T-cell (primary cell): ENCODE data around the gene LYRM4. TPM values are rescaled to one million over a fixed set of nuclear protein-coding genes. Genes with fewer than 3 reads are reported as not detected.

Source experiments
- ATAC-seq, 4 experiments: fragments of 200-7000 bp in 3 of 4; fragments of 150-1000 bp in 1 of 4; cut with Tn5 transposase; replicated peaks in 1 of 4; 1 replicate in 3 of 4; 2 replicates in 1 of 4; pipeline ENCODE4 v1.10.0; 2021; ENCODE audit warnings: moderate library complexity in 3 of 4, mild to moderate bottlenecking in 2 of 4, moderate number of reproducible peaks in 1 of 4
- CTCF ChIA-PET, 2 donors: fragments of 300-600 bp; sonication (Branson Sonifier 250); formaldehyde crosslinking; loops; one replicate each; lab custom pipeline; 2022; ENCODE audit warnings: antibody characterized with exemption in 2 of 2; lab: Charles Lee
- POLR2A ChIA-PET, 2 donors: fragments of 300-600 bp; sonication (Branson Sonifier 250); formaldehyde crosslinking; loops; one replicate each; lab custom pipeline; 2022; ENCODE audit warnings: antibody characterized with exemption in 2 of 2; lab: Charles Lee
- DNase-seq, 35 experiments: peaks; one replicate each; pipeline versions ENCODE4 v3.0.0 to v3.0.0-alpha.2; 2013 to 2023
- H3K27ac ChIP-seq: one replicate; pipeline ENCODE4 v1.5.1; 2013; ENCODE audit warnings: low read length
- H3K27me3 ChIP-seq, 2 experiments: replicated peaks in 1 of 2; 1 replicate in 1 of 2; 2 replicates in 1 of 2; pipeline versions ENCODE4 v1.6.1 to v1.7.0; 2013; ENCODE audit warnings: low read length in 1 of 2, mixed read lengths in 1 of 2; ENCODE audit not compliant: control insufficient read depth in 2 of 2, insufficient read depth in 2 of 2; ENCODE audit errors: extremely low read depth in 1 of 2
- H3K36me3 ChIP-seq, 2 donors: 1 replicate in 1 of 2; 2 replicates in 1 of 2; pipeline versions ENCODE4 v1.6.1 to v1.7.0; 2013; ENCODE audit warnings: low read length in 1 of 2; ENCODE audit not compliant: control insufficient read depth in 2 of 2, insufficient read depth in 1 of 2; ENCODE audit errors: extremely low read depth in 1 of 2
- H3K4me1 ChIP-seq, 2 experiments: 1 replicate in 1 of 2; 2 replicates in 1 of 2; pipeline versions ENCODE4 v1.6.1 to v1.7.0; 2013; ENCODE audit warnings: low read length in 2 of 2, mixed read lengths in 1 of 2; ENCODE audit not compliant: insufficient read depth in 2 of 2, control insufficient read depth in 1 of 2; ENCODE audit errors: extremely low read depth in 1 of 2
- H3K4me3 ChIP-seq, 2 donors: 1 replicate in 1 of 2; 2 replicates in 1 of 2; pipeline versions ENCODE4 v1.5.1 to v1.7.0; 2013; ENCODE audit warnings: mild to moderate bottlenecking in 2 of 2, low read length in 1 of 2, moderate library complexity in 1 of 2; ENCODE audit not compliant: control insufficient read depth in 1 of 2; ENCODE audit errors: extremely low read depth in 1 of 2
- H3K9me3 ChIP-seq: 2 replicates; pipeline ENCODE4 v1.7.0; 2013
- H3K27ac Mint-ChIP-seq, 2 donors: one replicate each; pipeline ENCODE4 v1.8.0; 2020 to 2021; ENCODE audit warnings: mild to moderate bottlenecking in 2 of 2, mixed read lengths in 2 of 2
- H3K27me3 Mint-ChIP-seq, 2 donors: one replicate each; pipeline ENCODE4 v1.8.0; 2021 to 2022; ENCODE audit warnings: mixed read lengths in 2 of 2
- H3K36me3 Mint-ChIP-seq: one replicate; pipeline ENCODE4 v1.8.0; 2021; ENCODE audit warnings: mixed read lengths
- H3K4me1 Mint-ChIP-seq, 3 donors: one replicate each; pipeline ENCODE4 v1.8.0; 2020 to 2022; ENCODE audit warnings: mixed read lengths in 3 of 3, mild to moderate bottlenecking in 1 of 3
- H3K4me3 Mint-ChIP-seq, 3 donors: one replicate each; pipeline ENCODE4 v1.8.0; 2020 to 2022; ENCODE audit warnings: mild to moderate bottlenecking in 3 of 3, mixed read lengths in 3 of 3, moderate library complexity in 3 of 3
- H3K9me3 Mint-ChIP-seq, 3 donors: one replicate each; pipeline ENCODE4 v1.8.0; 2020 to 2022; ENCODE audit warnings: mixed read lengths in 3 of 3
- WGBS: methylation state at CpG from one replicate; pipeline ENCODE4 v1.1.5; 2013; ENCODE audit warnings: missing lambda C conversion rate; ENCODE audit not compliant: insufficient coverage; 5-methylcytosine and 5-hydroxymethylcytosine counted together
- total RNA-seq, 35 experiments: library from RNA in 6 of 35; stranded (reverse) in 6 of 35; fragments of 120-200 nt in 1 of 35; gene quantifications; one replicate each; pipeline versions ENCODE4 v1.2.1 to v1.2.4 and lab custom pipeline; 2013 to 2026

The LYRM4 gene
- total RNA-seq, 5 donors from 2014 or later (not counting 1 experiment from before 2014, with no cell fraction given): 17.7 to 25.6 (median 20.4) TPM

- no peaks in the 10 kb centered on the region for H3K9me3 ChIP-seq
- ATAC-seq (no peak), DNase-seq (no peak)
- no peak overlapping the region for H3K4me3 ChIP-seq
- no peaks in the 10 kb centered on the region for H3K27me3 ChIP-seq
- no peaks in the 10 kb centered on the region for H3K36me3 ChIP-seq
- POLR2A ChIA-PET: no interaction called here
- no peaks in the 10 kb centered on the region for H3K27me3 Mint-ChIP-seq
- H3K27ac ChIP-seq: no peak overlapping the region
- 100% methylated on average over 2 of the region's 3 CpGs for WGBS
- no peak overlapping the region for H3K27ac Mint-ChIP-seq
- H3K9me3 Mint-ChIP-seq: no peaks in the 10 kb centered on the region
- no peaks in the 10 kb centered on the region for H3K4me1 Mint-ChIP-seq
- no peak overlapping the region for H3K4me3 Mint-ChIP-seq
- H3K36me3 Mint-ChIP-seq: peaks cover 19% of the 10 kb centered on the region
- CTCF ChIA-PET: no interaction called here
- H3K4me1 ChIP-seq: no peaks in the 10 kb centered on the region
Measured at GRCh38 chr6:5188646-5189045, 72.1 kb downstream of the LYRM4 start.

- H3K4me3 ChIP-seq: no peak overlapping the region
- Mint-ChIP-seq H3K27ac (no peak overlapping the region), H3K4me1 (peaks cover 0 to 15% (median 4%) of the 10 kb centered on the region in 3 donors), H3K36me3 (peaks cover 22% of the 10 kb centered on the region), H3K27me3 (no peaks in the 10 kb centered on the region), H3K4me3 (no peak overlapping the region), H3K9me3 (no peaks in the 10 kb centered on the region)
- ChIA-PET CTCF (no interaction called here), POLR2A (no interaction called here)
- 100% methylated on average over 2 of the region's 9 CpGs for WGBS
- ATAC-seq: no peak
- no peaks in the 10 kb centered on the region for H3K36me3 ChIP-seq
- DNase-seq: no peak
- H3K4me1 ChIP-seq: no peaks in the 10 kb centered on the region
- no peak overlapping the region for H3K27ac ChIP-seq
- H3K27me3 ChIP-seq: no peaks in the 10 kb centered on the region
- H3K9me3 ChIP-seq: no peaks in the 10 kb centered on the region
Measured at GRCh38 chr6:5184878-5185277, 75.9 kb downstream of the LYRM4 start.

- H3K4me3 Mint-ChIP-seq: no peak overlapping the region
- Histone ChIP-seq H3K4me1 (peaks cover 0 to 5% of the 10 kb centered on the region in 2 experiments), H3K9me3 (no peaks in the 10 kb centered on the region), H3K27me3 (no peaks in the 10 kb centered on the region), H3K4me3 (no peak overlapping the region), H3K36me3 (no peaks in the 10 kb centered on the region), H3K27ac (no peak overlapping the region)
- peaks cover 5 to 22% (median 10%) of the 10 kb centered on the region in 3 donors for H3K4me1 Mint-ChIP-seq
- H3K36me3 Mint-ChIP-seq: peaks cover 22% of the 10 kb centered on the region
- H3K27me3 Mint-ChIP-seq: no peaks in the 10 kb centered on the region
- WGBS: no CpG with 5 or more reads among the region's 2 CpGs
- CTCF ChIA-PET: interaction anchor here (0.6 to 1.5 kb wide), 2 partner anchors 10 to 26 kb away, joined by 3 to 7 read pairs; no protein-coding TSS in a partner anchor
- ATAC-seq: no peak
- no peaks in the 10 kb centered on the region for H3K9me3 Mint-ChIP-seq
- no peak for DNase-seq
- H3K27ac Mint-ChIP-seq: no peak overlapping the region
- POLR2A ChIA-PET: no interaction called here
Measured at GRCh38 chr6:5184218-5184617, 76.5 kb downstream of the LYRM4 start.

- Histone ChIP-seq H3K4me1 (peaks cover 9 to 25% of the 10 kb centered on the region in 2 experiments), H3K4me3 (no peak overlapping the region), H3K9me3 (no peaks in the 10 kb centered on the region), H3K27me3 (no peaks in the 10 kb centered on the region), H3K36me3 (no peaks in the 10 kb centered on the region), H3K27ac (no peak overlapping the region)
- Mint-ChIP-seq H3K9me3 (no peaks in the 10 kb centered on the region), H3K4me3 (peak overlapping the region in 1 of 3 donors; percentile 8), H3K4me1 (peaks cover 21 to 43% (median 29%) of the 10 kb centered on the region in 3 donors), H3K27ac (no peak overlapping the region), H3K36me3 (peaks cover 22% of the 10 kb centered on the region), H3K27me3 (no peaks in the 10 kb centered on the region)
- WGBS: 92% methylated on average over 4 of the region's 4 CpGs
- ChIA-PET CTCF (no interaction called here), POLR2A (interaction anchor here in 1 of 2 donors (1.1 kb wide), 1 partner anchor 75 kb away, joined by 3 read pairs; no protein-coding TSS in a partner anchor)
- DNase-seq: no peak
- ATAC-seq: no peak
Measured at GRCh38 chr6:5181510-5182317, 79.0 kb downstream of the LYRM4 start.

GRCh38 chr6:5180636-5181035 lies 80.1 kb downstream of the LYRM4 start:
- Histone ChIP-seq H3K27ac (no peak overlapping the region), H3K9me3 (no peaks in the 10 kb centered on the region), H3K36me3 (no peaks in the 10 kb centered on the region), H3K4me3 (no peak overlapping the region), H3K27me3 (no peaks in the 10 kb centered on the region), H3K4me1 (peaks cover 17 to 34% of the 10 kb centered on the region in 2 experiments)
- Mint-ChIP-seq H3K27me3 (no peaks in the 10 kb centered on the region), H3K36me3 (peaks cover 12% of the 10 kb centered on the region), H3K4me1 (peaks cover 32 to 53% (median 38%) of the 10 kb centered on the region in 3 donors), H3K27ac (no peak overlapping the region), H3K9me3 (no peaks in the 10 kb centered on the region), H3K4me3 (no peak overlapping the region)
- WGBS: 100% methylated on average over 4 of the region's 4 CpGs
- ChIA-PET POLR2A (interaction anchor here in 1 of 2 donors (0.8 kb wide), 1 partner anchor 170 kb away, joined by 3 read pairs; no protein-coding TSS in a partner anchor), CTCF (interaction anchor here in 1 of 2 donors (1.0 kb wide), 1 partner anchor 37 kb away, joined by 3 read pairs; no protein-coding TSS in a partner anchor)
- ATAC-seq (no peak), DNase-seq (no peak)

GRCh38 chr6:5179917-5180316 lies 80.8 kb downstream of the LYRM4 start:
- peaks cover 24 to 42% of the 10 kb centered on the region in 2 experiments for H3K4me1 ChIP-seq
- H3K27me3 Mint-ChIP-seq: no peaks in the 10 kb centered on the region
- H3K4me1 Mint-ChIP-seq: peaks cover 39 to 60% (median 45%) of the 10 kb centered on the region in 3 donors
- peaks cover 4% of the 10 kb centered on the region for H3K36me3 Mint-ChIP-seq
- no peaks in the 10 kb centered on the region for H3K27me3 ChIP-seq
- no peak overlapping the region for H3K27ac Mint-ChIP-seq
- DNase-seq (no peak), ATAC-seq (no peak)
- H3K9me3 ChIP-seq: no peaks in the 10 kb centered on the region
- ChIA-PET POLR2A (interaction anchor here in 1 of 2 donors (0.8 kb wide), 1 partner anchor 169 kb away, joined by 3 read pairs; no protein-coding TSS in a partner anchor), CTCF (interaction anchor here in 1 of 2 donors (0.6 to 1.0 kb wide), 2 partner anchors 36 to 122 kb away, joined by 3 read pairs; no protein-coding TSS in a partner anchor)
- H3K4me3 ChIP-seq: no peak overlapping the region
- no peak overlapping the region for H3K4me3 Mint-ChIP-seq
- no peak overlapping the region for H3K27ac ChIP-seq
- WGBS: 93% methylated on average over 5 of the region's 5 CpGs
- H3K36me3 ChIP-seq: no peaks in the 10 kb centered on the region
- H3K9me3 Mint-ChIP-seq: no peaks in the 10 kb centered on the region
